ENCODE results near the gene PNLIPRP3. TPM values are rescaled to one million over a fixed set of nuclear protein-coding genes. Genes with fewer than 3 reads are reported as not detected.
A peak's percentile ranks its signal among the peaks of the same experiment; 100 is the strongest.
"Not testable (repeated sequence)": the region's sequence is repeated elsewhere in the genome, so short reads cannot be mapped to it uniquely, and the experiment has no call there.

The PNLIPRP3 gene
- not detected in 2 replicates for total RNA-seq (2014; rRNA removed; shearing (Covaris generic))

DNA sequence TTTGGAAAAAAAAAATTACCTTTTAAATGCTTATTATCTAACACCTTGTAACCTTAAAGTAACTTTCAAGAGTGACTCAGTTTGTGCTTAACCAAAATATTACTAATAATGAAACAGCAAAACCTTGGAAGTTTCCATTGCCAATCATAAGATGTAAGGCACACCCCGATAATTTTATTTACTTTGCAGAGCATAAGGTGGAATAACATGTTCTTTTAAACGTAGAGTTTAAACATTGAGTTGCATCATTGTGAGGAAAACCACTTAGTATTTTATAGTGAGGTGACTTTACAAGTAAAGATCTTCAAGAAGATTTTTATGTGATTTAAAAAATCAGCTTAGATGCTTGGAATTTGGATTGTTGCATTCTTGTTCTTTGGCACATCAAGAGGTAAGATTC is at the start of gene PNLIPRP3:
PNLIPRP3 (plus strand) TSS at position 177 of the 400 bp plus-strand sequence; CDS start at position 343, 166 bp downstream.
- in situ Hi-C loops (cut with HindIII; ENCODE audit: low sequenced_read_pairs) = no loop called here

DNA sequence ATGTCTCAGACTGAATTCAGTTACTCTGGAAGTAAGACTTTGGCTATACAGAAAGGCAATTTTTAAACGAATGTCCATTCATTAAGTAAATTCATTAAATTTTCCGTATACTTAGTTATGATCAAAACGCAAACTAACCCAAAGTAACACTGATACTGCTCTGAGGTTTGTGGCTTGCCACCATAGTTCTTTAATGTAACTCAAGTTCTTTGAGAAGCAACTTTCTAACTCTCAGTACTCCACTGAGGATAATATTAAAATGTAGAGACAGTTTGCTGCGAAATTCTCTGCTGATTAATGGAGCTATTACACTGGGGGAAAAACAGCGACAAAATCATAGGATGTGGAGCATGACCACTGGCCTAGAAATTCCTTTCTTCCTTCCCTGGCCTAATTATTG is 45.4 kb upstream of the PNLIPRP3 start:
- no peak for DNase-seq (ENCODE audit: low spot score)
- in situ Hi-C loops (cut with HindIII; ENCODE audit: low sequenced_read_pairs) = no loop called here

More for the DNA sequence above, at the start of gene PNLIPRP3:
- no peak for DNase-seq (ENCODE audit: low spot score)

DNA sequence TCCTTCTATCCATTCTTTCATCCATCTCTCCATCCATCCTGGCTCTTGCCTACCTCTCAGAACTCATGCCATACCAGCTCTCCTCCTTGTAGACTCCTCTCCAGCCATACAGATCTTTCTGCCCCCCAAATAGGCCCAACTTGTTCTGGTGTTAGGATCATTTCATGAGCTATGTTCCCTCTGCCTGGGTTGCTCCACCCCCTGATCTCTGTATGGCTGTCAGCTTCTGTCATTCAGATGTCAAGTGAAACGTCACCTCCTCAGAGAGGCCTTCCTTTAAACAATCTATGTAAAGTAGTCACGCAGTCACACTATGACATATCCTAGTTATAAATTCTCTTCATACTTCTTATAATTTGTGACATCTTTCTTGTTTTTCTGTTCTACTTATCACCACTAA is 42.3 kb upstream of the PNLIPRP3 start:
- DNase-seq (ENCODE audit: low spot score) = no peak
- in situ Hi-C loops (cut with HindIII; ENCODE audit: low sequenced_read_pairs) = no loop called here

DNA sequence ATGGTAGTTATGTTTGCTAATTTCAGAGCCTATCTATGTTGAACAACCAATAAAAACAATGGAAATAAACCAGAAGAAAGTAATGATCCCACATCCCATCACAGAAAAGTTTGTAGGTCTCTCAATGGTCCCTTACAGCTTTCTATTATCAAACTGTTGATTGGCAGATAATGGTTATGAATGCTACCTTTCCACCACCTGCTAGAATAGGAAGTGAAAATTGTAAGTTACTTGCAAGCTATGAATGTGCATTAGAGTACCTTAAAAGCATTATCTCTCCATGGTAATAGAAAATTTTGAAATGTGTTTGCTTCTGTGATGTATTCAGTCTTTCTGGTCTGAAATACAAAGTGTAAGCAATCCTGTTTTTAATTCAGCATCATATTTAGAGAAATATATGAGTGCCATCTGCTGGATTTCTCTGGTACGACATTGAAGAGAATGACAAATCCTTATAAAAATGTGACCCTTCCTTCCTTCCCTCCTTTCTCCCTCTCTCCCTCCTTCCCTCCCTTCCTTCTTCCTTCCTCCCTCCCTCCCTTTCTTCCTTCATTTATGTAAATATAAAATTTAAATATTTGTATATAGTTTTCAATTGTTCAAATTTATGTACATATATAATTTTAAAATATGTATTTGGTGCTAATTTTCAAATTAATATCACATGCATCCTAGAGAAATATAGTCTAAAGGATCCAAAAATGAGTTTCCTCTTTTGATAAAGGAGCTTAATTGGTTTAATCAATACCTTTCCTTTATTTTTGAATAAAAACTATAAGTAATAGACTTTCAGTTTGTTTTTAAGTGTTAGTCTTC is 41.4 kb upstream of the PNLIPRP3 start:
- peak; percentile 53 for DNase-seq (ENCODE audit: low spot score)
- in situ Hi-C loops (cut with HindIII; ENCODE audit: low sequenced_read_pairs) = no loop called here

DNA sequence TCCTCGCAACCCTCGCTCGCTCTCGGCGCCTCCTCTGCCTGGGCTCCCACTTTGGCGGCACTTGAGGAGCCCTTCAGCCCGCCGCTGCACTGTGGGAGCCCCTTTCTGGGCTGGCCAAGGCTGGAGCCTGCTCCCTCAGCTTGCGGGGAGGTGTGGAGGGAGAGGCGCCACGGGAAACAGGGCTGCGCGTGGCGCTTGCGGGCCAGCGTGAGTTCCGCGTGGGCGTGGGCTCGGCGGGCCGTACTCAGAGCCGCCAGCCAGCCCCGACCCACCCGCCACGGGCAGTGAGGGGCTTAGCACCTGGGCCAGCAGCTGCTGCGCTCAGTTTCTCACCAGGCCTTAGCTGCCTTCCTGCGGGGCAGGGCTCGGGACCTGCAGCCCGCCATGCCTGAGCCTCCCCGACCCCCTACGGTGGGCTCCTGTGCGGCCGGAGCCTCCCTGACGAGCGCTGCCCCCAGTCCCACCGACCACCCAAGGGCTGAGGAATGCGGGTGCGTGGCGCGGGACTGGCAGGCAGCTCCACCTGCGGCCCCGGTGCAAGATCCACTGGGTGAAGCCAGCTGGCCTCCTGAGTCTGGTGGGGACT is 34.3 kb upstream of the PNLIPRP3 start:
- in situ Hi-C loops (cut with HindIII; ENCODE audit: low sequenced_read_pairs); DNase-seq (ENCODE audit: low spot score): not testable (repeated sequence)

DNA sequence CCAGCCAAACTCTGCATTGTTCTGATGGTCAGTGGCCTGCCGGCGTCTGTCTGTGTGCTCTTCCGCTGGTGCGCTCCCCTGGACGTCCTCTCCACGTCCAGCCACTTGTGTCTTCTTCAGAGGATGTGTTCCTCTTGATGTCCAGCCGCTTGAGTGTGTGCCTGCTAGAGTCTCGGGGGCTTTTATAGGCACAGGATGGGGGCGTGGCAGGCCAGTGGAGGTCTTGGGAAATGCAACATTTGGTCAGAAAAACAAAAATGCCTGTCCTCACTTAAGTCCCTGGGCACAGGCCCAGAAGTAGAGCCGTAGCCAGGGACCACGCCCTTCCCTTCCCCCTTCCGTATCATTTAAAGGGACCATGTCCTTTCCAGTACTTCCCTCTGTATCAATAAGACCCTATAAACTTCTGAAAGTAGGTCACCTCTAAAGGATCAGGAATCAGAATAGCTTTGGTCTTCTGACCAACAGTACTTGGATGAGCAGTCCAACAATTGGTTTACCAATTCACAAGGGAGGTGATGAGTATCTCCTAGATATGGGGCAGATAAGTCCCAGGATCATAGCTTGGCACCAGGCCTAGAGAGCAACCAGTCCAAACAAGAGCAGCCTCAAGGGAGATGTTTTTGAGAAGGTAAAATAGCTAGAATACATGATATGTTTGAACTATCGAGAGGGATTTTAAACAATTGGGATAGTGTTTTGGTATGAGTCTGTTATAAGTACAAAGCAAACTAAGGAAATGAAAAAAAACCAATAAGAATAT is 32.2 kb upstream of the PNLIPRP3 start:
- no peak for DNase-seq (ENCODE audit: low spot score)
- in situ Hi-C loops (cut with HindIII; ENCODE audit: low sequenced_read_pairs) = no loop called here

DNA sequence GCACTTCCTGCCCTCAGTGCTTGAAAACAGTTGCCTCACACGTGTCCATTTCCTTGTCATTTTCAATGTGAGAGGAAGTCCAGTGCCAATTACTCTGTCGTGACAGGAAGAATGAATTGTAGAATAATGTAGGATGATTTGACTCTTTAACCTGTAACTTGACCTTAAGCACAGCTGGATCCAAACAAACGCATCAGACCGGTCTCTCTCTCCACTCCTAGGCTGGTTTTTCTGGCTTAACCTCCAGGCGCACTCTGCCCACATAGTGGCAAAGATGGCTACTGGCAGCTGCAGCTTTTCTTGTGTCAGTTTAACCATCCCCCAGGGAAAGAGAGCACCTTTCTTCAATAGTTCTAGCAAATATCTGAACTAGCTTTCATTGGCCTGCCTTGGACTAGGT is 29.4 kb upstream of the PNLIPRP3 start:
- no peak for DNase-seq (ENCODE audit: low spot score)
- in situ Hi-C loops (cut with HindIII; ENCODE audit: low sequenced_read_pairs) = no loop called here

DNA sequence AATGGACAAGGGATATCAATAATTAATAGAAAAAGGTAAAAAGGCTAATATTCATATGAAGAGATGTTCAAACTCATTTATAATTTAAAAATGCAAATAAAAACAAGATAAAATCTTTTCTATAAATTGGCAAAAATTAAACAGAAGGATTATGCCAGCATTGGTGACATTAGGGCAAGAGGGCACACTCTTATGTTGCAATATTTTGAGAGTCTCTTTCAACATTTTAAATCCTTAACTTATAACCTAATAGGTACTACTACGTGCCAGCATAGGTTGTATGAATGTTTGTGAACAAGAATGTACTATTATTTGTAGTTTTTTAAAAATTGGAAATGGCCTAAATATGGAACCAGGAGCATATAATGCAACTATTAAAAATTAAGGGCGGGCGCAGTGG is 24.8 kb upstream of the PNLIPRP3 start:
- in situ Hi-C loops (cut with HindIII; ENCODE audit: low sequenced_read_pairs) = no loop called here

DNA sequence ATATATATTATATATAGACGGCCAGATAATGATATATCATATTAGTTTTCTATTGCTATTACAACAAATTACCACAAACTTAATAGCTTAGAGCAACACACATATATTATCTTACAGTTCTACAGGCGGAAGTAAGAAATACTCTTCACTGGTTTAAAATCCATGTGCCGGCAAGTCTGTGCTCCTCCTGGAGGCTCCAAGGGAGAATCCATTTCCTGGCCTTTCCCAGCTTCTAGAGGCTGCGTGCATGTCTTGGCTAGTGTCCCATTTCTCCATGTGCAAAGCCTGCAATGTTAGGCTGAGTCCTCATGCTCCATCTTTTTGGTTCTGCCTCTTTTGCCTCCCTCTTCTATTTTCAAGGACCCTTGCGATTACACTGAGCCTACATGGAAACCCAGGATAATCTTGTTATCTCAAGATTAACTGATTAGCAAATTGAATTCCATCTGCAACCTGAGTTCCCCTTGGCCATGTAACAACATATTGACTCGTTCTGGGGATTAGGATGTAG is 23.9 kb upstream of the PNLIPRP3 start:
- in situ Hi-C loops (cut with HindIII; ENCODE audit: low sequenced_read_pairs) = no loop called here
- no peak for DNase-seq (ENCODE audit: low spot score)

More for the DNA sequence above, 24.8 kb upstream of the PNLIPRP3 start:
- no peak for DNase-seq (ENCODE audit: low spot score)

DNA sequence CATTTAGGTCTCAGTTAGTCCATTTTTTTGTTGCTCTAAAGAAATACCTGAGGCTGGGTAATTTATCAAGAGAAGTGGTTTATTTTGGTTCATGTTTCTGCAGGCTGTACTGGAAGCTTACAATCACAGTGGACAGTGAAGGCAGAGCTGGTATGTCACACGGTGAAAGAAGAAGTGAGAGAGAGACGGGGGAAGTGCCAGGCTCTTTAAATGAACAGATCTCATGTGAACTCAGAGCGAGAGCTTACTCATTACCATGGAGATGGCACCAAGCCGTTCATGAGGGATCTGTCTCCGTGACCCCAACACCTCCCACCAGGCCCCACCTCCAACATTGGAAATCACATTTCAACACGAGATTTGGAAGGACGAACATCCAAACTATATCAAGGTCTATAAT is 18.9 kb upstream of the PNLIPRP3 start:
- DNase-seq (ENCODE audit: low spot score) = no peak
- in situ Hi-C loops (cut with HindIII; ENCODE audit: low sequenced_read_pairs) = no loop called here

DNA sequence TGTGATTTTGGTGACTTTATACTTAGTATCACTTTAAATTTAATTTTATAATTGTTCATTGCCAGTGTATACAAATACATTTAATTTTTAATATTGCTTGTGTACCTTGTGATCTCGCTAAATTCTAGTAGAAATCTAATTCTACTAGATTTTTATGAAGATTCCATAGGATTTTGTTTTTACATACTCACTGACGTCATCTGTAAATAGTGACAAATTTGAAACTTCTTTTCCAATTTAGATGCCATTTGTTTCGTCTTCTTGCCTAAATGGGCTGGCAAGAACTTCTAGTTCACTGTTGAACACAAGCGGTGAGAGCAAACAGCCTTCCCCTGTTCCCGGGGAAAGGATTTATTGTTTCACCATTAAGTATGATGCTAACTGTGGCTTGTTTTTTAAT is 17.3 kb upstream of the PNLIPRP3 start:
- no peak for DNase-seq (ENCODE audit: low spot score)
- in situ Hi-C loops (cut with HindIII; ENCODE audit: low sequenced_read_pairs) = no loop called here

DNA sequence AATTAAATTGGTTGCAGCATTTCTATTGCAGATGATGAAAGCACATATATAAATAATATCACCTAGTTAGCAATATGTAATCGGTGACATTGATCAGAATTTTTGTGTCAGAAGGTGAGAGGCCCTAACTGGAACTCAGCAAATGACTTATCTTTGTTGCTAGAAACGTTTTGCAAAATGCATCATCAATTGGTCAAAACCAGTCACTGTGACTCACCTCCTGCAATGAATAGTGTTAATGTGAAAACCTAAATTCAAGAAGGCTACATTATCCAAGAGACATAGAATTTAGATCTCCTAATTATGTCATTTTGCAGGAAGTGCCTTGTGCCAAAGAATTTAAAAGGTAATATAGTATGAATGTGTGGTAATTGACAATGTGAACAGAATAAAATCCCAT is 9.8 kb upstream of the PNLIPRP3 start:
- no peak for DNase-seq (ENCODE audit: low spot score)
- in situ Hi-C loops (cut with HindIII; ENCODE audit: low sequenced_read_pairs) = no loop called here

DNA sequence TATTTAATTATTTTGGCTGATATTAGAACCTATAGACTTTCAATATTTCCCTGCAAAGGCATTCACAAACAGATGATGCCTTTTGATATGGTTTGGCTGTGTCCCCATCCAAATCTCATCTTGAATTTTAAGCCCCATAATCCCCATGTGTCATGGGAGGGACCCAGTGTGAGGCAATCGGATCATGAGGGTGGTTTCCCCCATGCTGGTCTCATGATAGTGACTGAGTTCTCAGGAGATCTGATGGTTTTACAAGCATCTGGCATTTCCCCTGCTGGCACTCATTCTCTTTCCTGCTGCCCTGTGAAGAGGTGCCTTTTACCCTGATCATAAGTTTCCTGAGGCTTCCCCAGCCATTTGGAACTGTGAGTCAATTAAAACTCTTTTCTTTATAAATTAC is 9.3 kb upstream of the PNLIPRP3 start:
- in situ Hi-C loops (cut with HindIII; ENCODE audit: low sequenced_read_pairs) = no loop called here
- no peak for DNase-seq (ENCODE audit: low spot score)

DNA sequence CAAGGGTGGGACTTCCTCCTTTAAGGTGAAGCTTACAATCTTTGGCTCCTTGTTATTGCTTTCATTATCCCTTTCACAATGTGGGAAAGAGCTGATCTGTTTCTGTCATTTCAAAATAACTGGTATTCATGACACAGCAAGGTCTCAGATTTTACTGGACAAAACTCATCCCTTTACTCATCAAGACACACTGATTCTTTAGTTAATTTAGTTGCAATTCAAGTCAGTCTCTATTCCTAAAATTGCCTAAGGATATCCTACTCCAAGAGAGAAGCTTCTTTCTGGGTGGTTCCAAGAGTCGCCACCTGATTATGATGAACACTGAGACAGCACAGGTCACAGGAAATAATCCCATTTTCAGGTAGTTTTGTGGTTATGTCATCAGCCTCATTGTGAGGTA is 5.8 kb upstream of the PNLIPRP3 start:
- in situ Hi-C loops (cut with HindIII; ENCODE audit: low sequenced_read_pairs) = no loop called here
- no peak for DNase-seq (ENCODE audit: low spot score)

DNA sequence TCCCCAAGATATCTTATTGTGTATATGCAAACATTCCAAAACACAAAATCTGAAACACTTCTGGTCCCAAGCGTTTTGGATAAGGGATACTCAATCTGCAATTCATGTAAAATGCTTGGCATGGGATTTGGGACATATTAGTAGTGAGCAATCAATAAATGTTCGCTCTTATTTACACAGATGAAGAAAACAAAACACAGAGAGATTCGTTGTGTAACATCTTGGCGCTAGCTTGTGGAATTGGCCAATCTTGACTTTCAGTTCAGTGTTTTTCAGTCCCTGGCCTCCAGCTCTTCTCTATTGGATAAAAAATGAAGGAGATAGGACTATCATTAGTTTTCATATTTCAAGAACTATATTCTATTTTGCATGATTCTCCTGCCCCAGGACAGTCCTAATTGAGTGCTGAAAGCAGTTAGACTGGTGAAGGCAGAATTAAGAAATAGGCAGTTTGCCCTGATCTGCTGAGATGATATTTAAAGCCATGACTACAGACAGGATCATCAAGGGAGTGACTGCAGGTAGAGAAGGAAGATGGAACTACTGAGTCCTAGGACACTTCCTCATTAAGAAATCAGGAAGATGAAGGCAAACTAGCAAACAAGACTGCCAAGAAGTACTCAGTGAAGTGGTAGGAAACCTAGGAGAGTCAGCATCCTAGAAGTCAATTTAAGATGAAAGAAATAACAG is 1.8 kb downstream of the PNLIPRP3 start:
- no peak for DNase-seq (ENCODE audit: low spot score)
- in situ Hi-C loops (cut with HindIII; ENCODE audit: low sequenced_read_pairs) = no loop called here

DNA sequence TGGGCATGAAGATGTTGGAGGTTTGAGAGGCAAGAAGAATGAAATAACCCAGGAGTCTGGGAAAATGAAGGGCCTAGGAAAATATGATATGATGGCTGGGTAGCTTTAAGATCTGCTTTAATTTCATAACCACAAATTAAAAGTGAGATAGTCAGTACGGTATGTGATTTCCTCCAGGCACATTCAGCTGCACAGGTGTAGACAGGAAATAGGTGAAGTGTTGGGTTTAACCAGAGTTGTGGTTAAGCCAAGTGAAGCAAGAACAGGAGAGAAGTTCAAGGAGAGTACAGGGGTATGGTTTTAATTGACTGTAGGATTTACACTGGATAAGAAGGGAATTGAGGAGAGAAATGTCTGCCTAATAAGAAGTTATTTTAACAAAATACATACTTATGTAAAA is 2.6 kb downstream of the PNLIPRP3 start:
- in situ Hi-C loops (cut with HindIII; ENCODE audit: low sequenced_read_pairs) = no loop called here
- DNase-seq (ENCODE audit: low spot score) = no peak

DNA sequence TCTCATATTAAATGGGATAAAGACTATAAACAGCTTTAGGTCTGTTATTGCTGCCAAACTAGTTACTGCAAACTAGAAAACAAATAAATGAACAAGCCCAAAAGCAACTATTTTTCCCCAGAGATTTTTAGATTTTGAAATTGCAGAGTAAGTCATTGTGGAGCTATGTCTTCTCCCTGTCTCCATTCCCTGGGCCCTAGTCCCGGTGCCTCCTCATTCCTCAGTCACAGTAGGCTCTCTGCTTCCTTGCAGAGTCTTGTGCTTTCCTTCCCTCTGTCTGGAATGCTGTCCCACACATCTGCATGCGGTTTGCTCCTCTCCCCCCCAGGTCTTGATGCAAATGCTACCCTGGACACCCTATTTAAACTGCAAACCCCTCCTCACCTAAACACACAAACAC is 4.0 kb downstream of the PNLIPRP3 start:
- in situ Hi-C loops (cut with HindIII; ENCODE audit: low sequenced_read_pairs) = no loop called here

DNA sequence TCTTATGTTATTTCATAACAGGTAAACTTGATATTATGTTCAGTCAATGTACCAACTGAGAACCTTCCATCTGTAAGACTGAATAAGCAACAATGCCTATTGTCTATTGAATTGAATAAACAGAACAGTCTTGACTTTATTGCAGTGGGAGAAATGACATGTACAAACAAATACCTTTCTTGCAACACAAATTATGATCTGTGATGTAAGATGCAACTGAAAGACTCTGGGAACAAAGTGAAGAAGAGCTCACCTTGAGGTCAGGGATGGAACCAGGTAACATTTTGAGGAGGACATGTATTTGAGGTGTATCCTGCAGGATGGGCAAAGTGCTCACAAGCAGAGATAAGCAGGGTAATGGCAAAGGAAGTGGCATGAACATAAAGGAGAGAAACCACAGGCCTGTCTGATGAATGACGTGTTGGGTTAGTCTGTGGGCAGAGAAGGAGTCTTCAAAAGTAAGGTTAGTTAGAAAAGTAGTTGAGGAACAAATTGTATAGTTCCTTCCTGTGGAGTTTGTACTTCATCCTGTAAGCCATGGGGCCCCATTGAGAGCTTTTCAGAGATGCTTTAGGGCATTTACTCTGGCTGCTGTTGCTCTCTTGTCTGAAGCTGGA is 9.5 kb downstream of the PNLIPRP3 start:
- in situ Hi-C loops (cut with HindIII; ENCODE audit: low sequenced_read_pairs) = no loop called here

More for the DNA sequence above, 4.0 kb downstream of the PNLIPRP3 start:
- DNase-seq (ENCODE audit: low spot score) = no peak

More for the DNA sequence above, 9.5 kb downstream of the PNLIPRP3 start:
- no peak for DNase-seq (ENCODE audit: low spot score)
